Endodermal cell (in vitro differentiated cells): ENCODE data around the gene VCX. TPM values are rescaled to one million over a fixed set of nuclear protein-coding genes. Genes with fewer than 3 reads are reported as not detected.

Experiments
- DNase-seq: peaks from one replicate; pipeline ENCODE4 v3.0.0-alpha.2; 2017
- H3K27ac ChIP-seq: 2 replicates; pipeline ENCODE4 v1.5.1; 2013; ENCODE audit warnings: mild to moderate bottlenecking, low read depth, low read length, moderate library complexity
- H3K27me3 ChIP-seq: 2 replicates; pipeline ENCODE4 v1.6.1; 2013; ENCODE audit warnings: mild to moderate bottlenecking, low read length, moderate library complexity; ENCODE audit not compliant: insufficient read depth, control insufficient read depth, poor library complexity, severe bottlenecking
- H3K36me3 ChIP-seq: 2 replicates; pipeline ENCODE4 v1.7.0; 2013; ENCODE audit warnings: mild to moderate bottlenecking, low read length, moderate library complexity; ENCODE audit not compliant: control insufficient read depth, insufficient read depth
- H3K4me1 ChIP-seq: one replicate; pipeline ENCODE4 v1.7.0; 2013; ENCODE audit warnings: low read length; ENCODE audit not compliant: control insufficient read depth, insufficient read depth
- H3K4me3 ChIP-seq: 2 replicates; pipeline ENCODE4 v1.5.1; 2013; ENCODE audit warnings: mild to moderate bottlenecking, low read length, moderate library complexity
- H3K9ac ChIP-seq: 2 replicates; pipeline ENCODE4 v1.6.1; 2013; ENCODE audit warnings: mild to moderate bottlenecking, low read length, moderate library complexity; ENCODE audit not compliant: poor library complexity, severe bottlenecking; ENCODE audit errors: extremely low read depth
- H3K9me3 ChIP-seq: 2 replicates; pipeline ENCODE4 v1.6.1; 2013; ENCODE audit warnings: mild to moderate bottlenecking, low read length, moderate library complexity; ENCODE audit not compliant: control insufficient read depth
- H3K27ac Mint-ChIP-seq: 2 replicates; pipeline ENCODE4 v1.8.0; 2020; ENCODE audit warnings: mixed read lengths
- H3K27me3 Mint-ChIP-seq: 2 replicates; pipeline ENCODE4 v1.8.0; 2021; ENCODE audit warnings: mild to moderate bottlenecking, mixed read lengths; ENCODE audit not compliant: insufficient read depth
- H3K36me3 Mint-ChIP-seq: 2 replicates; pipeline ENCODE4 v1.8.0; 2020; ENCODE audit warnings: low read depth, mixed read lengths
- H3K4me1 Mint-ChIP-seq: 2 replicates; pipeline ENCODE4 v1.8.0; 2020; ENCODE audit warnings: mixed read lengths
- H3K4me3 Mint-ChIP-seq: 2 replicates; pipeline ENCODE4 v1.8.0; 2020; ENCODE audit warnings: mild to moderate bottlenecking, moderate library complexity, mixed read lengths
- H3K9me3 Mint-ChIP-seq: 2 replicates; pipeline ENCODE4 v1.8.0; 2020; ENCODE audit warnings: mild to moderate bottlenecking, mixed read lengths
- CTCF ChIP-seq: fragments of 200-600 bp; sonication (generic); conservative IDR thresholded peaks from 2 replicates; pipeline ENCODE4 v1.5.0; 2021; ENCODE audit warnings: antibody characterized with exemption, mild to moderate bottlenecking
- WGBS, 2 experiments: methylation state at CpG; one replicate each; pipeline versions ENCODE4 v1.1.5 to v1.1.7; 2013; ENCODE audit warnings: missing lambda C conversion rate in 2 of 2, mixed read lengths in 1 of 2; ENCODE audit not compliant: insufficient coverage in 1 of 2, insufficient read length in 1 of 2; 5-methylcytosine and 5-hydroxymethylcytosine counted together
- total RNA-seq, 2 donors: library from RNA; stranded (reverse); fragmentation: NEBNext Ultra II Directional in 1 of 2; extraction: Animal tissue kit (Norgen Biotek cat#: 25700) in 1 of 2; gene quantifications; 2 replicates in 1 of 2; 3 replicates in 1 of 2; pipeline ENCODE4 v1.2.1, GENCODE V29; 2021

The VCX gene
- total RNA-seq, 2 donors from 2014 or later: 0.64 TPM; not detected in 1

GRCh38 chrX:7852166-7852565 lies 9.2 kb downstream of the VCX start:
- Histone ChIP-seq H3K4me3 (no peak overlapping the region), H3K27me3 (no peaks in the 10 kb centered on the region), H3K9ac (no peak overlapping the region), H3K36me3 (no peaks in the 10 kb centered on the region), H3K27ac (no peak overlapping the region), H3K4me1 (no peaks in the 10 kb centered on the region), H3K9me3 (no peaks in the 10 kb centered on the region)
- no peaks in the 10 kb centered on the region for H3K4me1 Mint-ChIP-seq
- H3K27me3 Mint-ChIP-seq: peaks cover 2% of the 10 kb centered on the region
- no peak overlapping the region for H3K4me3 Mint-ChIP-seq
- no peaks in the 10 kb centered on the region for H3K9me3 Mint-ChIP-seq
- peak; percentile 75 for TF ChIP-seq CTCF
- no peak for DNase-seq
- WGBS, 2 experiments: 33 to 35% methylated on average over 1 of the region's 1 CpG
- no peaks in the 10 kb centered on the region for H3K36me3 Mint-ChIP-seq
- H3K27ac Mint-ChIP-seq: no peak overlapping the region

- Mint-ChIP-seq H3K9me3 (no peaks in the 10 kb centered on the region), H3K36me3 (no peaks in the 10 kb centered on the region), H3K4me1 (no peaks in the 10 kb centered on the region), H3K27me3 (no peaks in the 10 kb centered on the region), H3K27ac (no peak overlapping the region), H3K4me3 (no peak overlapping the region)
- Histone ChIP-seq H3K27ac (no peak overlapping the region), H3K9me3 (no peaks in the 10 kb centered on the region), H3K36me3 (no peaks in the 10 kb centered on the region), H3K4me1 (no peaks in the 10 kb centered on the region), H3K4me3 (no peak overlapping the region), H3K27me3 (no peaks in the 10 kb centered on the region), H3K9ac (no peak overlapping the region)
- 82 to 93% methylated on average over 2 to 4 of the region's 4 CpGs for WGBS, 2 experiments
- no peak for DNase-seq
- no peak for TF ChIP-seq CTCF
Measured at GRCh38 chrX:7872042-7872441, 29.1 kb downstream of the VCX start.

- Mint-ChIP-seq H3K27me3 (no peaks in the 10 kb centered on the region), H3K27ac (no peak overlapping the region), H3K4me1 (no peaks in the 10 kb centered on the region), H3K9me3 (no peaks in the 10 kb centered on the region), H3K4me3 (no peak overlapping the region), H3K36me3 (no peaks in the 10 kb centered on the region)
- Histone ChIP-seq H3K4me3 (no peak overlapping the region), H3K9me3 (no peaks in the 10 kb centered on the region), H3K27me3 (no peaks in the 10 kb centered on the region), H3K9ac (no peak overlapping the region), H3K27ac (no peak overlapping the region), H3K36me3 (no peaks in the 10 kb centered on the region), H3K4me1 (no peaks in the 10 kb centered on the region)
- no peak for DNase-seq
- TF ChIP-seq CTCF: no peak
- WGBS, 2 experiments: 97 to 100% methylated on average over 1 to 2 of the region's 2 CpGs
Measured at GRCh38 chrX:7876957-7877356, 34.0 kb downstream of the VCX start.
